Calu3 (cell line): Measurements from ENCODE around the gene RPH3AL. TPM values are rescaled to one million over a fixed set of nuclear protein-coding genes. Genes with fewer than 3 reads are reported as not detected.
"Not testable (repeated sequence)": the region's sequence is repeated elsewhere in the genome, so short reads cannot be mapped to it uniquely, and the experiment has no call there.

ENCODE experiments used
- BruUV-seq: library from RNA; stranded (reverse); fragments of 400-500 nt; replicated peaks from 2 replicates; lab custom pipeline; 2021; lab: Mats Ljungman, UMichigan
- CTCF ChIA-PET: fragments of 300-600 bp; sonication (Branson Sonifier 250); formaldehyde crosslinking; loops from one replicate; lab custom pipeline; 2022; ENCODE audit warnings: antibody characterized with exemption; lab: Charles Lee
- DNase-seq: peaks from one replicate; pipeline ENCODE4 v3.0.0; 2022
- H3K27ac Mint-ChIP-seq: one replicate; pipeline ENCODE4 v1.8.0; 2022; ENCODE audit warnings: mixed read lengths; ENCODE audit not compliant: unreplicated experiment
- H3K27me3 Mint-ChIP-seq: one replicate; pipeline ENCODE4 v1.8.0; 2022; ENCODE audit warnings: mixed read lengths; ENCODE audit not compliant: unreplicated experiment
- H3K36me3 Mint-ChIP-seq: one replicate; pipeline ENCODE4 v1.8.0; 2022; ENCODE audit warnings: mild to moderate bottlenecking, moderate library complexity, mixed read lengths; ENCODE audit not compliant: insufficient read depth, unreplicated experiment
- H3K4me1 Mint-ChIP-seq: one replicate; pipeline ENCODE4 v1.8.0; 2022; ENCODE audit warnings: mild to moderate bottlenecking, low read depth, mixed read lengths; ENCODE audit not compliant: unreplicated experiment
- H3K4me3 Mint-ChIP-seq: one replicate; pipeline ENCODE4 v1.8.0; 2022; ENCODE audit warnings: mild to moderate bottlenecking, low read depth, moderate library complexity, mixed read lengths; ENCODE audit not compliant: unreplicated experiment
- H3K9me3 Mint-ChIP-seq: one replicate; pipeline ENCODE4 v1.8.0; 2022; ENCODE audit warnings: low read depth, mixed read lengths; ENCODE audit not compliant: unreplicated experiment
- CTCF ChIP-seq: fragments of 200-600 bp; IDR thresholded peaks from one replicate; pipeline ENCODE4 v1.8.0; 2022; ENCODE audit warnings: antibody characterized with exemption; ENCODE audit not compliant: unreplicated experiment
- intact Hi-C: fragments of 100-400 bp; cut with micrococcal nuclease; formaldehyde crosslinking; loops from one replicate; pipeline ENCODE4 v1.10.0; 2022; ENCODE audit not compliant: unreplicated experiment
- total RNA-seq: library from RNA; stranded (reverse); gene quantifications from 2 replicates; pipeline ENCODE4 v1.2.3, GENCODE V29; 2022

RPH3AL gene
- total RNA-seq, 1 experiment from 2014 or later: 14.1 TPM

- H3K27ac Mint-ChIP-seq: no peak overlapping the region
Measured at GRCh38 chr17:371583-371982, 19.0 kb upstream of the RPH3AL start.

GRCh38 chr17:367656-368055 is 15.0 kb upstream of the RPH3AL start:
- H3K27me3 Mint-ChIP-seq, H3K27ac Mint-ChIP-seq, H3K4me1 Mint-ChIP-seq, intact Hi-C loops, H3K36me3 Mint-ChIP-seq, H3K9me3 Mint-ChIP-seq, H3K4me3 Mint-ChIP-seq, BruUV-seq, DNase-seq, CTCF ChIA-PET: not testable (repeated sequence)

More at GRCh38 chr17:371583-371982, 19.0 kb upstream of the RPH3AL start:
- no peak for DNase-seq
- Mint-ChIP-seq H3K36me3 (no peaks in the 10 kb centered on the region), H3K4me3 (no peak overlapping the region), H3K9me3 (peaks cover 7% of the 10 kb centered on the region), H3K27me3 (no peaks in the 10 kb centered on the region), H3K4me1 (no peaks in the 10 kb centered on the region)
- CTCF ChIA-PET: no interaction called here
- intact Hi-C loops: no loop called here
- TF ChIP-seq CTCF: no peak
- BruUV-seq: no TSS peak

GRCh38 chr17:366657-367615 is 14.3 kb upstream of the RPH3AL start:
- BruUV-seq, H3K27ac Mint-ChIP-seq, DNase-seq, intact Hi-C loops, CTCF ChIA-PET, H3K36me3 Mint-ChIP-seq, H3K4me1 Mint-ChIP-seq, H3K4me3 Mint-ChIP-seq, H3K9me3 Mint-ChIP-seq, H3K27me3 Mint-ChIP-seq: not testable (repeated sequence)

- Mint-ChIP-seq H3K27ac (no peak overlapping the region), H3K4me1 (no peaks in the 10 kb centered on the region), H3K27me3 (no peaks in the 10 kb centered on the region), H3K36me3 (no peaks in the 10 kb centered on the region), H3K4me3 (no peak overlapping the region), H3K9me3 (peaks cover 7% of the 10 kb centered on the region)
- intact Hi-C loops: no loop called here
- no TSS peak for BruUV-seq
- CTCF ChIA-PET: no interaction called here
- no peak for TF ChIP-seq CTCF
- no peak for DNase-seq
Measured at GRCh38 chr17:364766-365165, 12.2 kb upstream of the RPH3AL start.

GRCh38 chr17:364308-364707 is 11.7 kb upstream of the RPH3AL start:
- Mint-ChIP-seq H3K9me3 (peaks cover 5% of the 10 kb centered on the region), H3K27me3 (no peaks in the 10 kb centered on the region), H3K27ac (no peak overlapping the region), H3K4me1 (no peaks in the 10 kb centered on the region), H3K4me3 (no peak overlapping the region), H3K36me3 (no peaks in the 10 kb centered on the region)
- DNase-seq: no peak
- intact Hi-C loops: no loop called here
- no peak for TF ChIP-seq CTCF
- CTCF ChIA-PET: no interaction called here
- BruUV-seq: no TSS peak
